Measurements from ENCODE around the gene PFDN1. TPM values are rescaled to one million over a fixed set of nuclear protein-coding genes. Genes with fewer than 3 reads are reported as not detected.

PFDN1 gene
- total RNA-seq, 1 donor, result 68.2 TPM

GRCh38 chr5:140338908-140339307 lies 36.0 kb upstream of the PFDN1 start:
- Histone ChIP-seq H3K27me3 (ENCODE audit: insufficient read depth, low read length) (no peaks in the 10 kb centered on the region), H3K4me3 (ENCODE audit: low read length) (no peak overlapping the region), H3K9me3 (ENCODE audit: low read depth, low read length) (no peaks in the 10 kb centered on the region), H3K4me1 (ENCODE audit: insufficient read depth, low read length) (peaks cover 55% of the 10 kb centered on the region)

GRCh38 chr5:140338336-140338735 lies 35.4 kb upstream of the PFDN1 start:
- H3K27me3 ChIP-seq (ENCODE audit: insufficient read depth, low read length), result no peaks in the 10 kb centered on the region
- no peaks in the 10 kb centered on the region for H3K9me3 ChIP-seq (ENCODE audit: low read depth, low read length)
- H3K4me1 ChIP-seq (ENCODE audit: insufficient read depth, low read length), result peaks cover 50% of the 10 kb centered on the region
- no peak overlapping the region for H3K4me3 ChIP-seq (ENCODE audit: low read length)

- Histone ChIP-seq H3K27me3 (ENCODE audit: insufficient read depth, low read length) (no peaks in the 10 kb centered on the region), H3K4me1 (ENCODE audit: insufficient read depth, low read length) (peaks cover 45% of the 10 kb centered on the region), H3K9me3 (ENCODE audit: low read depth, low read length) (no peaks in the 10 kb centered on the region), H3K4me3 (ENCODE audit: low read length) (no peak overlapping the region)
Observed at GRCh38 chr5:140337880-140338279, 35.0 kb upstream of the PFDN1 start.

- Histone ChIP-seq H3K27me3 (ENCODE audit: insufficient read depth, low read length) (no peaks in the 10 kb centered on the region), H3K4me3 (ENCODE audit: low read length) (no peak overlapping the region), H3K4me1 (ENCODE audit: insufficient read depth, low read length) (peaks cover 30% of the 10 kb centered on the region), H3K9me3 (ENCODE audit: low read depth, low read length) (no peaks in the 10 kb centered on the region)
Observed at GRCh38 chr5:140336388-140336787, 33.5 kb upstream of the PFDN1 start.

GRCh38 chr5:140331638-140332037 lies 28.7 kb upstream of the PFDN1 start:
- Histone ChIP-seq H3K9me3 (ENCODE audit: low read depth, low read length) (no peaks in the 10 kb centered on the region), H3K4me3 (ENCODE audit: low read length) (no peak overlapping the region), H3K4me1 (ENCODE audit: insufficient read depth, low read length) (peaks cover 5% of the 10 kb centered on the region), H3K27me3 (ENCODE audit: insufficient read depth, low read length) (no peaks in the 10 kb centered on the region)

GRCh38 chr5:140329739-140330481 lies 27.0 kb upstream of the PFDN1 start:
- Histone ChIP-seq H3K27me3 (ENCODE audit: insufficient read depth, low read length) (no peaks in the 10 kb centered on the region), H3K9me3 (ENCODE audit: low read depth, low read length) (no peaks in the 10 kb centered on the region), H3K4me1 (ENCODE audit: insufficient read depth, low read length) (peaks cover 10% of the 10 kb centered on the region), H3K4me3 (ENCODE audit: low read length) (no peak overlapping the region)

- Histone ChIP-seq H3K27me3 (ENCODE audit: insufficient read depth, low read length) (no peaks in the 10 kb centered on the region), H3K9me3 (ENCODE audit: low read depth, low read length) (no peaks in the 10 kb centered on the region), H3K4me3 (ENCODE audit: low read length) (no peak overlapping the region), H3K4me1 (ENCODE audit: insufficient read depth, low read length) (peaks cover 27% of the 10 kb centered on the region)
Observed at GRCh38 chr5:140328036-140328764, 25.3 kb upstream of the PFDN1 start.

- no peaks in the 10 kb centered on the region for H3K9me3 ChIP-seq (ENCODE audit: low read depth, low read length)
- H3K4me1 ChIP-seq (ENCODE audit: insufficient read depth, low read length), result peaks cover 33% of the 10 kb centered on the region
- H3K27me3 ChIP-seq (ENCODE audit: insufficient read depth, low read length), result no peaks in the 10 kb centered on the region
- no peak overlapping the region for H3K4me3 ChIP-seq (ENCODE audit: low read length)
Observed at GRCh38 chr5:140327589-140327988, 24.7 kb upstream of the PFDN1 start.

- H3K4me1 ChIP-seq (ENCODE audit: insufficient read depth, low read length), result peaks cover 53% of the 10 kb centered on the region
- H3K4me3 ChIP-seq (ENCODE audit: low read length), result no peak overlapping the region
- H3K9me3 ChIP-seq (ENCODE audit: low read depth, low read length), result no peaks in the 10 kb centered on the region
- no peaks in the 10 kb centered on the region for H3K27me3 ChIP-seq (ENCODE audit: insufficient read depth, low read length)
Observed at GRCh38 chr5:140325486-140325885, 22.6 kb upstream of the PFDN1 start.

GRCh38 chr5:140324617-140325241 lies 21.8 kb upstream of the PFDN1 start:
- H3K9me3 ChIP-seq (ENCODE audit: low read depth, low read length), result no peaks in the 10 kb centered on the region
- no peak overlapping the region for H3K4me3 ChIP-seq (ENCODE audit: low read length)
- H3K4me1 ChIP-seq (ENCODE audit: insufficient read depth, low read length), result peaks cover 60% of the 10 kb centered on the region
- H3K27me3 ChIP-seq (ENCODE audit: insufficient read depth, low read length), result no peaks in the 10 kb centered on the region

- no peaks in the 10 kb centered on the region for H3K9me3 ChIP-seq (ENCODE audit: low read depth, low read length)
- H3K27me3 ChIP-seq (ENCODE audit: insufficient read depth, low read length), result no peaks in the 10 kb centered on the region
- no peak overlapping the region for H3K4me3 ChIP-seq (ENCODE audit: low read length)
- H3K4me1 ChIP-seq (ENCODE audit: insufficient read depth, low read length), result peaks cover 66% of the 10 kb centered on the region
Observed at GRCh38 chr5:140324041-140324600, 21.2 kb upstream of the PFDN1 start.

- H3K4me3 ChIP-seq (ENCODE audit: low read length), result no peak overlapping the region
Observed at GRCh38 chr5:140322751-140323731, 20.1 kb upstream of the PFDN1 start.

GRCh38 chr5:140321796-140322195 lies 18.9 kb upstream of the PFDN1 start:
- H3K27me3 ChIP-seq (ENCODE audit: insufficient read depth, low read length), result no peaks in the 10 kb centered on the region
- peaks cover 67% of the 10 kb centered on the region for H3K4me1 ChIP-seq (ENCODE audit: insufficient read depth, low read length)
- H3K9me3 ChIP-seq (ENCODE audit: low read depth, low read length), result no peaks in the 10 kb centered on the region
- no peak overlapping the region for H3K4me3 ChIP-seq (ENCODE audit: low read length)

More at GRCh38 chr5:140322751-140323731, 20.1 kb upstream of the PFDN1 start:
- Histone ChIP-seq H3K4me1 (ENCODE audit: insufficient read depth, low read length) (peaks cover 72% of the 10 kb centered on the region), H3K9me3 (ENCODE audit: low read depth, low read length) (no peaks in the 10 kb centered on the region), H3K27me3 (ENCODE audit: insufficient read depth, low read length) (no peaks in the 10 kb centered on the region)

GRCh38 chr5:140319833-140320232 lies 16.9 kb upstream of the PFDN1 start:
- H3K4me1 ChIP-seq (ENCODE audit: insufficient read depth, low read length), result peaks cover 62% of the 10 kb centered on the region
- H3K9me3 ChIP-seq (ENCODE audit: low read depth, low read length), result no peaks in the 10 kb centered on the region
- H3K27me3 ChIP-seq (ENCODE audit: insufficient read depth, low read length), result no peaks in the 10 kb centered on the region
- H3K4me3 ChIP-seq (ENCODE audit: low read length), result no peak overlapping the region

Data from mononuclear cell (primary cell).